HG03039 (cell line): ENCODE results near the gene DPF3.

Source experiments
- ATAC-seq: cut with Tn5 transposase; IDR thresholded peaks from one replicate; pipeline ENCODE4 v1.9.1; 2021; ENCODE audit warnings: mild to moderate bottlenecking, moderate library complexity; ENCODE audit not compliant: unreplicated experiment

The DPF3 gene

DNA sequence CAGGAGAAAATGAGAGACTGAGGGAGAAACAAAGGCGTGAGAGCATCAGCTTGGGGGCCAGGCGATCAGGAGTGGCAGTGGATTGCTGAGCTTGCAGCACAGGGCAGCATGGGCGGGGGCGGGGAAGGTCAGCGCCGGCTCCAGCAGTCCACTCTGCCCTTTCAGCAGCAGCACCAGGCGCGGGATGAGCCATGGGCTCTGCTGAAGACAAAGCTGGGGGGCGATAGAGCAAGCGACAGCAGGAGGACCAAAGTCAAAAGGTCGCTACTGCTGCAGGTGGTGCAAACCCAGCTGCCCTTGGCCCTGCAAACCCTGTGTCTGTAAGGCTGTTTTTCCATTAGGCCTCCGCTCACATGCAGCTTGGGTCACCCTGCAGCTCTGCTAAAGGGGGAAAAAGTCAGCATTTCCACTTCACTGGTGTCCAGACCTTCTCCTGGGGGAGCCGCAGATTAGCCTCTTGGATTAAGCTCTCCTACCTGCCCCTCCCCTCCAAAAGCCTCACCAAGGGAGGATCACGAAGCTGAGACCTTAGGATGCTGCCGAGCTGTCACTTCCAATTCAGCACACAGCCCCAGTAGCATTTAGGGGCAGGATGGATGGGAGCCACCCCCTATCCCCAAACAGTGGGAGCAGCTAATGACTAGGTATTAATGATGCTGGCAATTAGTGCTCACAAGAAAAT, 204.8 kb downstream of the DPF3 start:
- ATAC-seq: no peak

DNA sequence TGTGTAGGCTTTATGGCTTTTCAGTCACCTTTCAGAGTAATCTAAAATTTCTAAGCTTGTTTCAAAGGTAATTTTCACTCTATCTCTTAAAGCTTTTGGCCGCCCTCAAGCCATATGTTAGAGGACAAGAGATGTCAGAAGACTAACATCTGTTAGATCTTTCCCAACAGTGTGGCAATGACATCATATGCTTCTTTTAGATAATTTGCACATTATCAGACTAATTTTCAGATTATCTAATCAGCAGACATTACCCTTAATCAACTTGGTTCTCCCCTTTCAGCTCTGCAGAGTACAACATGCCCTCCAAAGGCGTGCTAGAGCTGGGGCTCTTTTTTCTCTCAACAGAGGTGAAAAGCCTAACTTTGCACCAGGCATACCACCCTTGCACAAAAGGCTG, 207.1 kb downstream of the DPF3 start:
- ATAC-seq: no peak

DNA sequence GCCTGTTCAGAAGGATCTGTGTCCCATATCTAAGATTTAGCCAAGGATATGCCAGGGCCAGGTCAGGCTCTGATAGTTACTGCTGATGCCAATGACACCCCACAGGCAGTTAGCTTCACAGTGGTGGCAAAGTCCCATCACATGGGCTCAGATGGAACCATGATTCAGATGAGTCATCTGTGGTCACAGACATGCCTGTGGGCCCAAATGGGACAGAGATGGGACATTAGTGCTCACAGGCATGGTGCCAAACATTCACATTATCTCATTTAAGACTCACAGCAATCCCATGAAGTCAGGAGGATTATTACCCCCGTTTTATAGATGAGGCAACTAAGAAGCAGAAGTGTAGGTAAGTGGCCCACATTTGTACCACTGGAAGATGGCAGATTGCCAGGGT, 207.8 kb downstream of the DPF3 start:
- no peak for ATAC-seq

DNA sequence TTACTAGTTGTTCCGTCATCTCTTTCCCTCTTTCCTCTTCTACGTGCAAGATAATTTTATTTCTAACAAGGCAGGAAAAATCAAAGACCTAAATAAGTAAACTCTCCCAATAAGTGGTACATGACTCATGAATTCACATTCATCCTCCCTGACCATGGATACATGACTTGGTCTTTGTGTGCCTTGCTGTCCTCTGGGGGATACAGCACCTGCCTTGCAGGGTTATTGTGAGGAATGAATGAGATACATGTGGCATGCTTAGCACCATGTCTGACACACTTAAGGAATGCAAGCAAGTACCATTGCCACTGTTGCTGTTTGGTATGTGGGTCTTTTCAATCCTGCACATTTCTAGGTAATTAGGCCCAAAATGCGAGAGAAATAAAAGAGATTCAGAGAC, 208.4 kb downstream of the DPF3 start:
- ATAC-seq: no peak

DNA sequence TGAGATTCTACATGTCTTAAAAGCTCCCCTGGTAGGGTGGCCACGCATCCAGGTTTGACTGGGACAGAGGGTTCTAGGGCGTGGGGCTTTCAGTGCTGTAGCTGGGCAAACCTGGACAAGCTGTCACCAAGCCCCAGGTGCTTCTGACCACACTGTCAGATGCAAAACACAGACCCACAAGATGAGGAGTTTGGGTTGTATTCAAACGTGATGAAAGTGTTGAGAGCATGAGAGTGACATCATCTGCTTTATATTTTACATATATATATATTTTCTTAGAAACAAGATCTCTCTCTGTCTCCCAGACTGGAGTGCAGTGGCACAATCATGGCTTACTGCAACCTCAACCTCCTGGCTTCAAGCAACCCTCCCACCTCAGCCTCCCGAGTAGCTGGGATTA, 210.1 kb downstream of the DPF3 start:
- no peak for ATAC-seq

DNA sequence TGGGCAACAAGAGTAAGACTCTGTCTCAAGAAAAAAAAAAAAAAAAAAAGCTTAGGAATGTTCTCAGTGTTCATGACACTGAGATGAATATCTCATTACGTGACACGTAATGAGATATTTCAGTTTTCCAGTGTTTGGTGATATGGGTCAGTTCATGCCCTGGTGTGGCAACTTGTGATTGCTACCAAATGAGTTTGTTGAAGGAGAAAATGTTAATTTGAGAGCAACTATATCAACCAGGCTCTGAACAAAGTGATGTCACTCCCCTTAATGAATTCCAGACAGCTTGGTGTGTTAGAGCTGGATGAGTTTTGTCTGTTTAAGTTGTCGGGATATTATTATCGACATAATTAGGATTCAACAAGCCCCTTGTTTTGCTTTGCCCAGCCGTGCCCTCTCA, 211.7 kb downstream of the DPF3 start:
- ATAC-seq: no peak

DNA sequence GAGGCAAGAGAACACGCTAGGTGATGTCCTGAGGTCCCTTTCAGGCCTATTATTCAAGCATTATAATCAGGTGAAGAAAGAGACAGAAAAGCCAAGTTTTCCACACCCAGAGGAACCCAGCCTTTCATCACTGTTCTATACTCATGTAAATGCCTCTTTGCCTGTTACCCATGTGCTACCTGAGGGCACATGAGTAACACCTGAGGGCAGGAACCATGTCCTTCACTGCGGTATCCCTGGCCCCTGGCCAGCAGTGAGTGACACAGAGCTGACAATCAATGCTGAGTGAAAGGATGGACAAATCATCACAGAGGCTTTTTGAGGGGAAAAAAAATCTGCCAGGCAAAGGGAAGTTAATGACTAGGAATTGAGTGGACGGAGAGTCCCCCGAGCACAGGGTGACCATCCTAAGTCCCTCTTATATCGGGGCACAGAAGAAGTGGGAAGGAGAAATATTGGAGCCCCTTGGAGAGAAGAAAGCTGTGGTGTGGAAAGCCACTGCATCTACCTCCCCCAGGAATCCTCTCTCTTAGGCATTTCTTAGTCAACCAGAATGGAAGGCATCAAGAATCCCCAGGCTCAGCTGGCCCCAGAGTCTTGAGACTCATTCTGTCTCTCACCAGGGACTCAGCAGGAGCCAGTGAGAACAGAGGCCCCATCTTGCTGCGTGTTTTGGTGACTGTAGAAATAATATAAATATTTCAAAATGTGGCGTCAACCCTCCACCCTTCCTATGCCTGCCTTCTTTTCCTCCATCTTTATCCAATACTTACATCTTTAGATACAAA, 212.9 kb downstream of the DPF3 start:
- no peak for ATAC-seq

DNA sequence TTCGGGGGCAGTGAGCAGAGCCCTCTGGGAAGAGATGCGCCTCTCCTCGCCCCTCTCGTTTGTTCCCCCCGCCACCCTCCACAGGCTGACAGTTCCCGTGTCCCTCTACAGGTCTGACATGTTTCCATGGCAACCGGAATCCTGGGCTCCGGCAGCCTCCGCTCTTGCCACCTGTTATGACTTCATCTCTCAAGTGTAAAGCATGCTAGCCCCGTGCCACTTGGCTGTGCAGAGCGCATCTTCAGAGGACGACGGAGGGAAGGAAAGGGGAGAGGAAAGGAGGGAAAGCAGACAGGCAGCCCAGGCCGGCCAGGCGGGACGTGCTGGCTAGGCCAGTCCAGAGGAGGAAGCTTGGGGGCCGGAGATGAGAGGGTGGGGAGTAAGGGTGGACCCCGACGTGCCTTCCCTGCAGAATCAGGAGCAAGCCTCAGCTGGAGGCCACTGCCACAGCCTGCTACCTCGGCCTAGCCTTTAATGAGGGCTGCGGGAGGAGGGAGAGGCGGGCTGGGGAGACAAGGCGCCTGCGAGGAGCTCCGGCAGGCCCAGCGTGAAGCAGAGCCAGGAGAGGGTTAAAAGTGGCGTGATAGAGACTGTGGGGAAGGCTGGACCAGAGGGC, 214.3 kb downstream of the DPF3 start:
- ATAC-seq: no peak

DNA sequence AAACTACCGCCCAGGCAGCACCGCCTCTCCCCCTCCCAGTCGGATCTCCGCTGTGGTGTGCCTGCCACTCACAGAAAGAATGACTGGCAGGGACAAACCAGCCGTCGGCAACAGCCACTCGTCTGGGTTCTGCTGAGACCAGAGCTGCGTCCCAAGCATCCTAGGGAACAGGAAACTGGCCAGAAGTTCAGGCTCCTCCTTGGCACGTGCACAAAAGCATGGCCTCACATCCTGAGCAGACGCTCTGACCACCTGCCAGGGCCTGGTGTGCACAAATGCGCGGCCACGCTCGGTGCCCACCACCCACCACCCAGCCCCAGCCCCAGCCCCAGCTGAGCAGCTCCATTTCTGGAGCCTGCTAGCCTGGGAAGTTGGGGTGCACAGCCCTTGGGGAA, 214.8 kb downstream of the DPF3 start:
- no peak for ATAC-seq

DNA sequence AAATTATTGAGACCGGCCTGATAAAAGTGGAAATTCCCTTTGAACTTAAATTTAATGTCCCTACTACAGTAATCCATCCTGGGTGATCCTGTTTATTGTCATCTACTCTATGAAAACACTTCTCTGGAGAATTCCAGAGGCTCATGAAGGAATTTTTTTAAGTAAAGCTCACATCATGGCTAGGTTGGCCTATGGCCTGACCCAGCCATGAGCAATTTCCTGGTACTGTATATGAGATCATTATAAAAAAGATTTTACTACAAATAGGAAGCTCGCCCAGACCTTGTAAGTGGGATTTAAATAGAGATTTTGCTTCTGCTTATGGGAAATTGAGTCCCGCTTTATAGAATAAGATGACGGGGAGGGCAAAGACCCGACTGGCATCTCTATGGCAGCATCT, 215.5 kb downstream of the DPF3 start:
- ATAC-seq: no peak

DNA sequence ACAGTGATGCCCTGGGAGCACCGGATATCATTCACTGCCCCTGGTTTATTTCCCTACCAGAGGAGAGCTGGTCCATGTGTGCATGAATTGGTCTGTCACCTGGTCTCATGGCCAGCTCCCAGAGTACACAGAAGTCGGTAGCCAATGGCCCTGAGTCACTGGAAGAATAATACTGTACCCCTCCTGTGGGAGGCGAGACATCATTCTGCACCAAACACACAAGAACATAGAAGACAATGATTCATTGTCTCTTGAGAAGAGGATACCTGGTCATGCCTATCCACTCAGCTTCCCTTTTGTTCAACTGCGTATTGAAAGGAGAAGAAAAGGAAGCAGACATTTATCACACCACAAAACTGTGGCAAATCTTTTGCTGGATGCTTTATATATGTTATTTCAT, 216.2 kb downstream of the DPF3 start:
- ATAC-seq: no peak

DNA sequence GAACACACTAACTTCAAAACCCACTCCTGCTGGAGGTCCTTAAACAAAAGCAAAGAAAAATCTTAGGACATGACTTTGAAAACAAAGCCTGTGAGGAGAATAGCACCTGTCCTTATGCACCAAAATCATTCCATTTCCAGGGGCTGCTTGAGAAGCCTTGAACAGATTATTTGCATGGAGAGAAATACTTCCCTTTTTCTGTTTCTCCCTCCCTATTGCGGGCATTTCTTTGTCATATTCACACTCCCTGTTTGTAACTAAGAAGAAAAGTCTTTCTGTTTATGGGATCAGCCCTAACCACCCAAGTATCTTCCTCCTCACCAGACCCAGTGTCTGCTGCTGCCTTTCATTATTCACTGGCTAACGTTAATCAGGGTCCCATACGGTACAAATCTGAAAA, 218.8 kb downstream of the DPF3 start:
- no peak for ATAC-seq

DNA sequence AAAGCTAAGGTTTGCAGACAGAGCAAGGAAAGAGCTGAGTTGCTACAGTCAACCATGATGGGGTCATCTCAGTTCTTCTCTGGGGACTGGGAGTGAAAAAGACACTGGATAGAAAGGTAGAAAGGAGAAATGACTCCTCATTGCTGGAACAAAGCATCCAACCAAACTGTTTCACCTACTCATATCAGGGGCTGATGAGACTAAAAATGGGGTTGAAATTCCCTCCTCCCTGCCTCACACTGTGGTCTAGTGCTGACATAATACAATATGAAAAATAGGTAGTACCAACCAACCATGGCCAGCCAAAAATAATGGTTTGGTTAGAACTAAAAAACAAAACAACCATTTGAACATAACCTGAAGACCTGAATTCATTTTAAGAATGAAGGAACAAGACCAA, 220.7 kb downstream of the DPF3 start:
- ATAC-seq: no peak

DNA sequence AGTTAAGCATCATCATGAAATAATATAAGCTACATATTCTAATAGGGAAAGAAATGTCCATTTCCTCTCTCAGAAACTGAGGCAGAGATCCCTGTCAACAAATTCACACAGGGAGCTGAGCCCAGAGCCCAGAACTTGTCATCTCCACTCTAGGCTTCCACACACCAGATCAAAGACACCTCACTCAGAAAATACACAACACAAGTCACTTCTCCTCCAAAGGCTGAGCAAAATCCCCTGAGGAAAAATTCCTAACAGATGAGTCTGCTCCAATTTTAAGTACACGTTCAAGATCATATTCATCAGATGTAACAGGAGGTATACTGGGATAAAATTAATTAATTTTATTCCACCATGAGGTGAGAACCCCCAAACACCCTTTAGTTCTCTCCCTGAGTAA, 227.3 kb downstream of the DPF3 start:
- no peak for ATAC-seq

DNA sequence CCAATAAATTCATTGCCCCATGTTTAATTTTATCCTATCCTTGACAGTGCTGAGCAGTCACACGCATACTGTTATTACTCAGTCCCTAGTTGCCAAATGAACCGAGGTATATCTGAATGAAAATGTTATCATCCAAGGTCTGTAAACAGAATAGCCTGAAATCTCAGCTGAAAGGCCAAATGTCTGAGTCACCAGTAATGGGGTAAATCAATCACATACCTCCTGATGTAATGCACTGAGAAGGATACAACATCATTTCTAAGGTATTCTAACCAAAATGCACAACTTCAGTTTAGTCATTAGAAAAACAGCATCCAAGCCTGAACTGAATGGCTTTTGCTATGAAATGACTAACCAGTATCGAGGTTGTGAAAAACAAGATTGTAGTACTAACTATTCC, 228.6 kb downstream of the DPF3 start:
- ATAC-seq: no peak

DNA sequence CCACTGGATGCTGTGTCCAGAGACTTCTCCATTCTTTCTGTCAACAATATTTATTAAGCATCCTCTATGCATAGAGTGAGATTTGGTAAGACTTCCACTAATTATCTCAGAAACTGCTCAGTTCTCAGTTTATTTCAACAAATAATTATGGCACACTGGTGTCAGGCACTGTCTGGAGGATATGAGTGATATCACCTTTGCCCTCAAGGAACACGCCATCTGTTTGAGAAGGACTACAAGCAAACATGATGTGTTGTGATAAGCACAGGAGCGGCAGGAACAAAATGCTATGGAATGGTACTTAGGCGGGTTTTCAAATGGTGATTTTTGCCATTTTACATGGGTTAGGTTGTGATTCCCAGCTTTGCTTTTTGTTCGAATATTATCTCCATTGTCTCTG, 229.2 kb downstream of the DPF3 start:
- no peak for ATAC-seq

DNA sequence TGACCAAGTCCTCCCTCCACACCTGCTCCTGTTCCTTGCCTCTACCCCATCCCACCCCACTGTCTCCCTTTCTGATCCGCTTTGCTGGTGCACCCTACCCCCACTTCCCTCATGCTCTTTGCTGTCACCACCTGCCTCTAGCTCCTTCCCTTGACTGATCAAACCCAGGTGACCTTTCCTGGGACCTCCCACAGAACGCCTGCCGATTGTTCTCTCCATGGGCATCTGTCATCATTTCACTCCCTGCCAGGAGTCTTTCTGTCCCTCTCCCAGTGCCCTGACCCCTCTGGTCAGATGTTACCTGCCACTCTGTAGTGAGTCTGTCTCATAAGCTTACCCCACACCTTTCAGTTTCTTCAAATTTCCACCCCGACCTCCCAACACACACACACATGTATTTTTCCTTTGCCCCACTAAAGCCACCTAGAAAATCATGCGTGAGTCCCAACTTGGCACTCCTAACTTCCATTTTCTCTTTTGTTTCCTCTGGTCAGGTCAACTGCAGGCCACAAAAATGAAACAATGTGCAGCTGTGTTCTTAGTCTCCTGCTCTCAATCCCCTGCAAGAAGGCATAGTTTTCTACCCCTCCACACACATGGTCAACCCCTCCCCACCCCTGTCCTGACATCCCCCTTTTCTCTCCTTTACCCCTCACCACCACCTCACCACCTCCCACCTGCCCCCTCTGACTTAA, 229.8 kb downstream of the DPF3 start:
- ATAC-seq: no peak

DNA sequence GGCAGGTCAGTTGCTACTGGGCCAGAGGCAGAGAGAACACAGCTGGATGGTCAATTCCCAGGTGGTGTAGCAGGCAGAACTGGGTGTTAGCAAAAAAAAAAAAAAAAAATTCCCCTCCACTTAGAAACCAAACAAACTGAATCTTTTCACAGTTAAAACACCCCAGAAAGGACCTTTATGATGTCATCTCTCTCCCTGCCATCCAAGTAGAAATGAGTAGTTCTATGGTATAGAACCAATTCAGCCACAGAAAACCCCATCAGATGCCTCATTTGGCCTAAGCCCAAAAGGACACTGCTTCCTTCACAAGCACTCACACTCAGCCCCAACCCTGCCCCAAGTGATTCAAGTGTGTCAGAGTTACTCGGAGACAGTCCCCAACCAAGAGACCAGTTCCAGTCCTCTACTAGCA, 230.8 kb downstream of the DPF3 start:
- ATAC-seq: no peak

DNA sequence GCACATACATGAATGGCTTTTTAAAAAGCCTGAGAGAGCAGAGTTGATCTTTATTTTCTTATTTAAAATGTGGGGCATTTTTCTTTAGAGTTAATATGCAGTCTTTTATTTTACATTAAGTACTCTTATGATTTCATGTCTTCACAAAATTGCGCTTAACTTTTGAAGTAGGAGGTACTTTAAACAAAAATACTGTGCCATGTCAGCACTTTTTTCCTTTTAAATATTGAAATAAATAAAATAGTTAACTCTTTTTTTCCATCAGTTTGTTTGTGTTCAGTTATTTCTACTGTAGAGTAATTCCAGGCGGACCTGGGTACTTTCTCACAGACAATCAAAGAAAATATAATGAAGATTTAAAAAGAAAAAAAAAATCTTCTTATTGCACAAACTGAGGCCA, 231.7 kb downstream of the DPF3 start:
- ATAC-seq: no peak

DNA sequence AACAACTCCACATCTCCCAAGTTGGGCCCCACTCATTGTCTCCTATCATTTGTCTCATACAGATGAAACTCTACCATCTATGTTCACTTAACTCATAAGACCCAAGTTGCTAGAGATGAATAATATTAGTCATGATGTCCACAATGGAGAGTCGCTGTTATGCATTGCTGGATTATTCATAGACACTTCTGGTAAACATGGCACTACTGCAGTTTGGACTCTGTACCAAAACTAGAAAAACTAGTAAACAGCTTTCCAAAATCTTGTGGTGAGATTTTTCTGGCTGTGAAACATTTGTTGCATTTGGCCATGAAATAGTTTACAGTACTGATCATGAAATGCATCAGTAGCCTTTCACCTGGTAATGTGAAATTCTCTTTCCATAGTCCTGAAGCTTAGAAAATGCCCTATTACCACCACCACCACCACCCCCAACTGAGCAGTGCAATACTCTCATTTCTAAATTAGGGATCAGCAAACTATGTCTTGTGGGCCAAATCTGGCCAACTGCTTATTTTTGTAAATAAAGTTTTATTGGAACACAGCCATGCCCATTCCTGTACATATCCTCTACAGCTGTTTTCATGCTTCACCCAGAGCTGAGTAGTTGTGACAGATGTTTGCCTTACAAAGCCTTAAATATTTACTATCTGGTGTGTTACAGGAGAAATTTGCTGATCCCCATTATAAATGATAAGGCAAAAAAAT, 236.5 kb downstream of the DPF3 start:
- no peak for ATAC-seq

DNA sequence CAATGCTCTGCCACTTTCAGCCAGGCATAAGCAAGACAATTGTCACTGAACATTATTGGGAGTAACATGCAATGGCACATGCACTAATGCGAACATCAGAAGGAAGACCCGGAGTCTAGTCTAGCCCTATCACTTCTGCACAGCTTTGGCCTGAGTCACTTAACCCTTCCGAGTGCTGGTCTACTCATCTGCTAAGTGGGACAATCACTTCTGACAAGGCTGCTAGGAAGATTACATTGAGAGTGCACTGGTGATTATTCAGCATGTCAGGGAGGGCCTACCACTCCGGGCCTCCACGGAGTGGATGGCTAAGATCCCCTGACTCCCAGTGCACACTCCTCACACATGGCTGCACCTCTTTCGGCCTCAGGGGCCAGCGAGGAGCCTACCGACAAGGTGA, 240.9 kb downstream of the DPF3 start:
- ATAC-seq: no peak
